GM19328 (cell line): ENCODE data around the gene LRG1.
"Not testable (repeated sequence)": the region's sequence is repeated elsewhere in the genome, so short reads cannot be mapped to it uniquely, and the experiment has no call there.

Source experiments
- ATAC-seq: cut with Tn5 transposase; IDR thresholded peaks from one replicate; pipeline ENCODE4 v1.9.1; 2021; ENCODE audit warnings: mild to moderate bottlenecking, moderate library complexity; ENCODE audit not compliant: unreplicated experiment

LRG1 gene

DNA sequence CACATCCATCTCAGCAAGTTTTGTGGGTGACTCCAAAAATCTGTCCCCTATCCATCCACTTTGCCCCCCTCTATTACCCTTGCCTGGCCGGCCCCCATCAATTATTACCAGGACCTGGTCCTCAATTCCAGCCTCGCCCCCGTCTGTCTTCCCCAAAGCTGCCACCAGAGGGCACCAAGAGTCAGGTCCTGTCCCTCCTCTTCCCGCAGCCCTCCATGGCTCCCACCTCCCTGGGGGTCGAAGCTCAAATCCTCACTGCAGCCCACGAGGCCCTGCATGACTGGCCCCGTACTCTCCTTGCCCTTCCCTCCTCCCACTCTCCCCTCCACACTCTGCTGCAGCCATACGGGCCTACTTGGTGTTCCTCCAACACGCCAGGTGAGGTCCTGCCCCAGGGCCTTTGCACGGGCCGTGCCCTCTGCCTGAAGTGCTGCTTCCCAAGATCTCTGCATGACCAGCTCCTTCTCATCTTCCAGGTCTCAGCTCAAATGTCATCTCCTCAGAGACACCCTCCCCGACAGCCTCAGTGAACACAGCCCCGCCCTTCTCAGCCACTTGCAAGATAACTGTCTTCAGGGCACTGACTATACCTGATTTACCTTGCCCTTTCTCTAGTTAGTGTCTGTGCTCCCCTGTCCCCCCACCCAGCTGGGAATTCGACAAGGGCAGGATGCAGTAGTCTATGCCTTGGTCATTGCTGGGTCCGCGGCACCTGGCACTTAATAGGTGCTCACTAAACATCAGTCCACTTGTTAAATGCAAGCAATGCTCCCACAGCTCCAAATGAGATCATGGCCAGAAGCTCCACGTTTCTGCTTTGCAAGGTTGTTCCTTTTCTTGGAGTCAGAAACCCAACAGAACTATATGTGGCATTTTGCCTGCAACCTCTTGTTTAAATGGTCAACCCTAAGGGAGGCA, 36.4 kb upstream of the LRG1 start:
- ATAC-seq: no peak

DNA sequence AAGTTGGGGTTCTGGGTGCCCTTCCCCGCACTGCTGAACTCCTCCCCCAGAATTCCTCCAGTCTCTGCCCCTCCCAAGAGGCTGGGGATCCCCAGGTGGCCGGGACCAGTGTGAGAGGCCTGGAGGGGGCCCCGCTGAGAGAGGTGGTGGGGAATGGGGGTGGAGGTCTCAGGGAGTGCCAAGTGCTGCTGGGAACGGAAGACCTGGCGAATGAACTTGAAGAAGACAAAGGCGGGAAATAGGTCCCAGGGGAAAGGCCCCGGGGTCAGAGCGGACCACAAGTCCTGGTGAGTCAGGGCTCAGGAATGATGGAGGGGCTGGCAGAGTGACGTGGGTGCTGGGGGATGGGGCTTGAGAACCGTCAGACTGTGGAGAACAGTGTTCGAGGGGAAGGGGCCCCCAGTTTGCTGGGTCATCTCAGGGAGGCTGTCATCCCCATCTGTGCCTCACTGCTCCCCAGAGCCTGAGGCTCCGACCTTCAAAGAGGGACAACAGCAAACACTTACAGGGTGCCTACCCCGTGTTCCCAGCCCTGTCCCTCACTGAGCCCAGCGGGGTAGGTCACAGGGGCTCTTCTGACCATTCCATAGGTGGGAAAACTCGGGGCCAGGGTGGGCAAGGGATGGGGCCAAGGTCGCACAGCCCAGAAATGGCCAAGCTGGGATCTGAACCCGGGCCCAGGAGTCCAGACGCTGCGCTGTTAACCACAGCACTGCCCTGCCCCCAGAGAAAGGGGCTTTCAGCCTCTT, 35.6 kb upstream of the LRG1 start:
- no peak for ATAC-seq

DNA sequence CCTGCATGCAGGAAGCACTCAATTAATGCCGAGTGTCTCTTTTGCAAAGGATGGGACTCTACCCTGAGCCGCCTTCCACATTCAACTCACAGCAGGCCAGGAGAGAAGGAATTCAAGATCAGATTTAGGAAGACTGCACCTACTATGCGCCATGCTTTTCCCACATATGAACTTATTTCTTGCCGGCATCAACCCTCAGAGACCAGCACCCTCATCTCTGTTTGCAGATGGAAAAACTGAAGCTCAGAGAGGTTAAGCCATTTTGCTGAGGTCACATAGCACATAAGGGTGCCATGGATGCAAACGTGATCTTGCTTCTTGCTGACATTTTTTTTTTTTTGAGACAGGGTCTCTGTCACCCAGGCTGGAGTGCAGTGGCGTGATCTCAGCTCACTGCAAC, 33.8 kb upstream of the LRG1 start:
- ATAC-seq: no peak

DNA sequence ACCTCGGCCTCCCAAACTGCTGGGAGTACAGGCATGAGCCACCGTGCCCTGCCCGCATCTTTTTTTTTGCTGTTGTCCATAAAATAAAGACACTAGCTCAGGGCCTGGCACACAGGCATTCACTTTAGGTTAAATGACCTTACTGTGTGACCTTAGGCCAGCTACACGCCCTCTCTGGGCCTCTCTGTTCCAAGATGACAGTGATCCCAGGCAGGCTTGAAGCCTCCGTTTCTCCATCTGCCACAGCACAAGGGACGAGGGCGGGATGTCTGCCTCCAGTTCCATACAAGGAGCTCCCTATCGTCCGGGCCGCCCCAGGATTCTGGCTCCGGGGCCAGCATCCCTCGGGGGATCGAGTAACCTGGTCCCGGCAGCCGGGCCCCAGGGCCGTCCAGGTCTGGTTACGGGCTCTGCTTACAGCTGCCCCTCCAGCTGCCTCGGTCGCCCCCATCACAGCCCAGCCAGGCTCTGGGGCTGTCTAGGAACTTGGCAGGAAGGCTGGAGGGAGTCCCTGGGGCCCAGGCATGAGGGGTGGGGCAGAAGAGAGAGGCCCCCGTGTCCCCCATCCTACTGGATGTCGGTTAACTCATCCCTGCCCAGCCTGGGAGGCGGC, 31.6 kb upstream of the LRG1 start:
- ATAC-seq: no peak

DNA sequence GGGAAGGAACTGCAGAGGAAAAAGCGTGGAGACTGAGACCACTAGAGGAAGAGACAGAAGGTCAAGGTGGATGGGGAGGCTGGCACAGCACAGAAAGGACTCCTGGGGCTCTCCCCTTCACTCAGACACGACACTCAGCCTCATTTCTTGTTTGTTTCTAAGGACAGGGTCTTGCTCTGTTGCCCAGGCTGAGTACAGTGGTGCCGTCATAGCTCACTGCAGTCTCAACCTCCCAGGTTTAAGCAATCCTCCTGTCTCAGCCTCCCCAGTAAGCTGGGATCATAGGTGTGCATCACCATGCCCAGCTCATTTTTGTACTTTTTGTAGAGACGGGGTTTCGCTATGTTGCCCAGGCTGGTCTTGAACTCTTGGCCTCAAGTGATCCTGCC, 31.1 kb upstream of the LRG1 start:
- no peak for ATAC-seq

DNA sequence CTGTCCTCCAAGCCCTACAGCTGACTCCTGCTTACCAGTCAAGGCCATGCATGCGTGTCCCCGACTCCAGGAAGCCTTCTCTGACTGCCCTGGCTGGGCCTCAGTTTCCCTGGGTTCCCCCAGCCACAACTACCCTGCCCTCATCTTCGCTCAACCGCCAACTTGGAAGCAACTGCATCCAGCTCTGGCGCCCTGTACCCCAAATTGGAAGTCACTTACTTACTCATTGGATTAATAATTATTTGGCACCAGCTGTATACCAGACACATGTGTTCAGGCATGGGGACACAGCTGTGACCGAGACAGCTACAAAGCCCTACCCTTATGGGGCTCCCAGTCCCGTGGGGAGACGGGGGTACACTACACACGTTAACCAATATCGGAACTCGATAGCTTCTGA, 30.6 kb upstream of the LRG1 start:
- no peak for ATAC-seq

DNA sequence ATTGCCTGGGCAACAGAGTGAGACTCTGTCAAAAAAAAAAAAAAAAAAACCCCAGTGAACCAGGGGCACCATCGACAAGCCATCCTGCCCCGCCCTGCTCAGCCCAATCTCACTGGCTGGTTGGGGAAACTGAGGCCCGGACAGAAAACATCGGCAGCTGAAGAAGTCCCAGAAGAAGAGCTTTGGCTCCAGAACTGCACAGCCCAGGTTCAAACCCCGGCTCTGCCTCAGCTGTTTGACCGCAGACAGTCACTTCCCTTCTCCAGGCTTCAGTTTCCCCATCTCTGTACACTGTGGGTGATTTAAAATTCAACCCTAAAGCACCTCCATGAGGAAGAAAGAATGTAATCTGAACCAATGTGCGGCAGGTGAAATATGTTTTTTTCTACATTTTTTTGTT, 29.1 kb upstream of the LRG1 start:
- no peak for ATAC-seq

DNA sequence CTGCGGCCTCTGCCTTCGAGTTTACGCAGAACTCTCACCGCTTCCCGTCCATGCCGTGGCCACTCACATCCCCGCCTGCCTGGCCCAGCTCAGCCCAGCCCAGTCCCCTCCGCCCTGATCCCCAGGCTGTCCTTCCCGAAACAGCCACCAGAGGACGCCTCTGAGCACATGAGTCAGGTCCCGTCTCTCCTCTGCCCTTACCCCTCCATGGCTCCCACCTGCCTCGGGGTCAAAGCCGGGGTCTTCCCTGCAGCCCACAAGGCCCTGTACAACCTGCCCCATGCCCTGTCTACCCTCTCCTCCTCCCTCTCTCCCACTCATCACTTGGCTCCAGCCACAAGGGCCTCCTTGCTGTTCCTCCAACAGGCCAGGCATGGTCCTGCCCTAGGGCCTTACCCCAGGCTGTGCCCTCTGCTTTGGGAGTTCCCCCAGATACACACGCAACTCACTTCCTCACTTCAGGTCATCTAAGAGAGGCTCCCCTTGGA, 27.8 kb upstream of the LRG1 start:
- ATAC-seq: no peak

DNA sequence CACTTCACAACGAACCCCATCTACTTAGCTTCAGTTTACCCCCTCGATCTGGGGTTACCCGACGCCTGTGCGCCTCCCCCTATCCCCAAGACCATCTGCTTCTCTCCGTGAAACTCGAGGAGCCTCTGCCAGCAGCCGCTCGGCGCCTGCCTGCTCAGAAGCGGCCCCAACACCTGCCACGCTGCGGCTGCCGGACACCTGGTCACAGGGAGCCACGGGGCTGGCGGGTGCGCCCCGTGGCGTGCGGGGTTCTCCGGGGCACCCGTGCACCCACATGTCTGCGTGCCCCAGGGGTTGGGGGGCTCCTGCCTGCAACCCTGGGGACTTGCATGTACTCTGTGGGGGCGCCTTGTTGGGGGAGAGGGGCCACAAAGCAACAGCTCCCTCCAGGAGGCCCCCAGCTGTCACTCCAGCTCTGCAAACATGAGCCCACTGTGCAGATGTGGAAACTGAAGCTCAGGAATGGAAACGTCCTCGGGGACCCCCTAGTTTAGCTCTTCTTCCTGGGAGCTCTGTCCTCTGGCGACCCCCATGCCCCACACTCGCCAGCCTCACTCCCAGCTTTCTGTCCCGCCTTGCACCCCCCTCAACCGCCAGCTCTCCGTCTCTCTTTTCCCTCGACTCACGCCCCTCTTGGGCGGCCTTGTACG, 26.7 kb upstream of the LRG1 start:
- ATAC-seq: no peak

DNA sequence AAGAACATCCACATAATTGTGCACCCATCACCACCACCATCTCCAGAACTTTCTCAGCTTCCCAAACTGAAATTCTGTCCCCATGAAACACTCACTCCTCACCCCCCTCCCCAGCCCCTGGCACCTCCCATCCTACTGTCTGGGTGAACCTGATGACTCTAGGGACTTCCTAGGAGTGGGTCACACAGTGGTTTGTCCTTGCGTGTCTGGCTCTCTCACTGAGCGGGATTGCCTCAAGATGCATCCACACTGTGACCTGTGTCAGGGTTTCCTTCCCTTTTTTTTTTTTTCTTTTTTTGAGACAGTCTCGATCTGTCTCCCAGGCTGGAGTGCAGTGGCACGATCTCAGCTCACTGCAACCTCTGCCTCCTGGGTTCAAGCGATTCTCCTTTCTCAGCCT, 23.7 kb upstream of the LRG1 start:
- not testable (repeated sequence) for ATAC-seq

DNA sequence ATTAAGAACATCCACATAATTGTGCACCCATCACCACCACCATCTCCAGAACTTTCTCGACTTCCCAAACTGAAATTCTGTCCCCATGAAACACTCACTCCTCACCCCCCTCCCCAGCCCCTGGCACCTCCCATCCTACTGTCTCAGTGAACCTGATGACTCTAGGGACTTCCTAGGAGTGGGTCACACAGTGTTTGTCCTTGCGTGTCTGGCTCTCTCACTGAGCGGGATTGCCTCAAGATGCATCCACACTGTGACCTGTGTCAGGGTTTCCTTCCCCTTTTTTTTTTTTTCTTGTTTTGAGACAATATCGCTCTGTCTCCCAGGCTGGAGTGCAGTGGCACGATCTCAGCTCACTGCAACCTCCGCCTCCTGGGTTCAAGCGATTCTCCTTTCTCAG, 22.2 kb upstream of the LRG1 start:
- not testable (repeated sequence) for ATAC-seq

DNA sequence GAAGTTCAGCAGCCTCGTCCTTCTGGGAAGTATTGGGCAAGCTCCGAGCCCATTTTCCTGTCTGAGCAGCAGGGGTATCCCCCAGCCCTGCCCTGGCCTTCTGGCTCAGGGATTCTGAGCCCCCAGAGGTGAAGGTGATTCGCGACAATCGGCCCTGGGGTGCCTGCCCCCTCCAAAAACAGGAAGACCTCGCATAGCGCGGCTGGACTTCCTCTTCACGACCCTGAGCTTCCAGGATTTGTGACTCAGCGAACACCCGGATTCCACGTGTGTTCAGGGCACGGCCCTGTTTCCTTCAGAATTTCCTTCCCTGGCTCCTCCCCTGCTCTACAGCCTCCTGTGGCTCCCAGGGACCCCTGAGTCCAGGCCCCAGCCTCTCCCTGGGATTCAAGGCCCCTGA, 19.7 kb upstream of the LRG1 start, which contains the start of gene SEMA6B:
Gene SEMA6B (minus strand): TSS at position 116 of the 400 bp plus-strand sequence. CDS start 1,227 bp downstream, outside the sequence.
- no peak for ATAC-seq

DNA sequence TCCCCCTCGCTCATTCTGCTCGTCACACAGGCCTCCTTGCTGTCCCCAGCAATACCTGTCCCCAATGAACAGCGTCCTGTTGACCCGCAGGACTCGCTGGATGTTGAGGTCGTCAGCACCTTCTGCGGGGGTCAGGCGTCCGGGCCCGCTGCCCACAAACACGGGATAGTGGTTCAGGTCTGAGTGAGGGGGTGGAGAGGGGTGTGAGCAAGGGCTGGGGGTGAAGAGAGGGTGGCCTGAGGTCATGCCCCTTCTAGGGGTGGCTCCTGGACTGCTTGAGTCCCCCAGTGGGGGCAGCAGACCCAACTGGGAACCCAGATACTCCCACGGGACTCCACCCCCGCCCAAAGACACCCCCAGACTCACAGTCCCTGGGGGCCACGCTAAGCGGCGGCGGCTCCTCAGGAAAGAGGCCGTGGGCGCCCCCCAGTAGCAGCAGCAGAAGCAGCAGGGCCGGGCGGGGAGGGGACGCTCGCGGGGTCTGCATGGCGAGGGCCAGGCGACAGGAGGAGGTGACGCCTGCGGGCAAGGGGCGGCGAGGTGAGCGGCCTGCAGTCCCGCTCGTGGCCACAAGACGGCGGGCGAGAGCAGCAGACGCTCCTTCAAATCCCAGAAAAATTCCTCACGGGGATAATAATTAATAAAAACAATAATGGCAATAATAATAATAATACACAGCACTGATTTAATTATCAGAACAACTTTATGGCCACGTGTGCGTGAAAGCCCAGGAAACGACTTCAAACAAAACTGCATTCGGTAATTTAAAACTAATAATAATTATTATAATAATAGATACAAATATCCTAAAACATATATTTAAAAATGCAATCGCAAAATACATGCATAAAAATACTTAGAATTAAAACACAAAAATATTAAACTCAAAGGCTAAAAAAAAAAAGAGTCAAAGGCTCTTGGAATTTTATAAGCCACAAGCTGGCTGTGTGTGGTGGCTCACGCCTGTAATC, 18.4 kb upstream of the LRG1 start:
- ATAC-seq: no peak

DNA sequence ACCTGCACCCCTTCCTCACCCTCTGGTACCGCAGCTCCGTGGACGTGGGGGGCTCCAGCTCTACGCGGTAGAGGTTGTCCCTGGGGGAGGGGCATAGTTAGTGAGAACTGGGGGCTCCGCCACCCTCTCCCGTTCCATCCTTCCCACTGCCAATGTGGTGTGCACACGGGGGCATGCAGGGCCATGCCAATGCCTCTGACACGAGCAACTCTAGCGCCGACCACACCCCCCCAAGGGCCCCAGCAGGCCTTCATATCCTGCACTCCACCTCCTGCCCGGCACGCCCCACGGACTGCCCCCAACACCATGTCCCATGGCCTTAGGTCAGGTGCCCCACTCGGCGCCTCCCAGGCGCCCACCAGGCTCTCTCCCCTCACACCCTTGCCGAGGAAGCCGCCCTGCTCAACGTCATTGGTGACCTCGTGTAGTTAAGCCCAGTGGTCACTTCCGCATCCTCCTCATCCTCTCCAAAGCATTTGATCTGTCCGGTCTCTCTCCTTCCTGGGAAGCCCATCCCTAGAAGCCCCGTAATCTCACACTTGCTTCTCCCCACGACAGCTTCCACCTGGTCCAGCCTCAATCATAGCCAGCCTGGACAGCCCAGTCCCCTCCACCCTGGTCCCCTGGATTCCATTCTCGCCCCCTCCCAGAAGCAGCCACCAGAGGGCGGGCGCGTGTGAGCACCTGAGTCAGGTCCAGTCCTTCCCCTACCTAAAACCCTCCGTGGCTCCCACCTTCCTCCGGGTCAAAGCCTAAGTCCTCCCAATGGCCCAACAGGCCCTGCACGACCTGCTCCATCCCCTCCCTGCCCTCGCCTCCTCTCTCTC, 17.5 kb upstream of the LRG1 start:
- no peak for ATAC-seq

DNA sequence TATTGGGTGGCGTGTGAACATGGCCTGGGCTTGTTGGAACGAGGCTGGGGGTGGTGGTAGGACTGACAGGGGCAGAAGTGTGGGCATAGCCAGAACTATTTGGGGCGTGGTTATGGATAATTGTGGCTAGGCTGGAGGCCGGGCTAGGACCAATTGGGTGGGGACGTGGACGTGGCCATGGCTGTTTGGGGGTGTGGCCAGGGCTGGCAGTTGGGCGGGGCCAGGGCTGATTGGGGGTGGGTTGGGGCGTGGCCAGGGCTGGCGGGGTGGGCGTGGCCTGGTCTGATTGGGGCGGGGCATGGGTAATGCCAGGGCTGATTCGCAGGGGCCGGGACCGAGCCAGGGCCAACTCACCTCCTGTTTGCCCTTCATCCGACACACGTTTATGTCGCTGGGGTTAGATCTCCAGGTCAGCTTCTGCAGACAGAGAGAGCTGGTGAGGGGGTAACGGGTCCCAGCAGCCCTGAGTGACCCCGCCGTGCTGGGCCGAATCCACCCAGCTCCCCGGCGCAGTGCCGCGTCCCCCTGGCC, 16.8 kb upstream of the LRG1 start:
- ATAC-seq: no peak

DNA sequence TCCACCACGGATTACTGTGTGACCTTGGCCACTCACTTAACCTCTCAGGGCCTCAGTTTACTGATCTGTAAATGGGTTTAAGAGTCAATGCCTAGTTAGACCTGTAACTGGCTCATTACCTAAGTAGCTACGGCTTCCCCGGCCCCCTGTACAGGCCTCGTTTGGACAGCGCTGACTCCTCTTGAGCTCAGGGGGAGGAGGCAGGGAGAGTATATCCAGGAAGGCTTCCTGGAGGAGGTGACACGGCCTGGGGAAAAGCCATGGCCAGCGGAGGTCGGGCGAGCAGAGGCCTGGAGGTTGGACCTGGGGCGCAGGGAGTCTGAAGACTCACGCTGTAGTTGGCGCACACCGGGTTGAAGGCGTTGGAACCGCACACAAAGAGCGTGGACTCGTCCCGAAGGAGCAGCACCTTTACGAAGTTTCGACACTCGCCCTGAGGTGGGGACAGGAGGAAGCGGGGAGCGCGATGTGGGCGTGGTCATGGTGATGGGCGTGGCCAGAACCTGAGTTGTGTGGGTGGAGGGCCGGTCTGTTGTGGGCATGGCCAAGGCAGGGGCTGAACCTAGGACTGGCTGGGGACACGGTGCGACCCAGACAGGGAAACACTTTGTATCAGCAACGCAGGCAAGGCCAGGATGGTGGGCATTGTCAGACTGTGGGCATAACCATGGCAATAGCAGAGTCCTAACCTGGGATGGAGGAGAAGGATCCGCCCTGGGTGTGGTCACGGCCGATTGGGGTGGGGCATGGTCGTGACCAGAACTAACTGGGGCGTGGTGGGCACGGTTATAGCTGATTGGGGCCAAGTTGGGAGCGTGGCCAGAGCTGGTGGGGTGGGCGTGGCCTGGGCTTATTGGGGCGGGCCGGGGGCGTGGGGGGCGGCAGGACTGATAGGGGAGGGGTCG, 16.1 kb upstream of the LRG1 start:
- no peak for ATAC-seq

DNA sequence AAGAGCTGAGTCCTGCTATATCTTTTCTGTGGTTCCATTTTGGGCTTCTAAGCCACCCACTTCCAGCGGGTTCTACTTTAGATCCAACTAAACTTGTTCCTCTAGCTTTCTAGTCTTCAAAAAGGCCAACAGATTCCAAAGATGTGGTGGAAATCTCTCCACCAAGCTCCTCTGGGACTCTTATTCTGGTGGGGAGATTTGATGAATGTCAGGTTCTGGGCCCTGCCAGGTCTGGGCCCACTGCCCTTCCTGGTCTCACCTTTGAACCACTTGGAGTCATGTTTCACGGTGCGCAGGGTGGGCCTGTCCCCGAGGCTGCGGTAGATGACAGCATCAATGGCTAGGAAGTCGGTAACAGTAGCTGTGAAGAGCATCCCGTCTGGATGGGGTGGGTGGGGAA, 14.9 kb upstream of the LRG1 start:
- ATAC-seq: no peak

DNA sequence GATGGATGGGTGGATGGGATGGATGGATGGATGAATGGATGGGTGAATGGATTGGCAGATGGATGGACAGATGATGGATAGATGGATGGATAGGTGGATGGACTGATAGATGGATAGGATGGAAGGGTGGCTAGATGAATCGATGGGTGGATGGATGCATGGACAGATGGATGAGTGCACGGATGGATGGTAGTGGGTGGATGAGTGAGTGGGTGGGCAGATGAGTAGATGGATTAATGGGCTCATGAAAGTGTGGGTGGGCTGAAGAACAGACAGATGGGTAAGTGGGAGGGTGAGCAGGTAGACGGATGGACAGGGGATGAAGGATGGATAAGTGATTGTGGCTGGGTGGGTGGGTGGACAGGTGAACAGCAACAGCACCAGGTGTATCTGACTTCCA, 13.9 kb upstream of the LRG1 start:
- ATAC-seq: no peak
